Activated naive CD8-positive, alpha-beta T cell treated with anti-CD3 and anti-CD28 coated beads, Interleukin-2, amount 10 ng/mL, durations not matched to agents 7 days and 5 days (primary cell): ENCODE data around the gene MTHFD2L. TPM values are rescaled to one million over a fixed set of nuclear protein-coding genes. Genes with fewer than 3 reads are reported as not detected.
"Not testable (repeated sequence)": the region's sequence is repeated elsewhere in the genome, so short reads cannot be mapped to it uniquely, and the experiment has no call there.

Experiments used
- ATAC-seq: fragments of 150-1000 bp; cut with Tn5 transposase; one replicate; pipeline ENCODE4 v1.10.0; 2021; ENCODE audit warnings: low read depth, moderate library complexity
- POLR2A ChIA-PET: fragments of 350-600 bp; sonication (Branson Sonifier 250); formaldehyde crosslinking; loops from one replicate; lab custom pipeline; 2021; ENCODE audit warnings: antibody characterized with exemption; lab: Charles Lee
- DNase-seq: peaks from one replicate; pipeline ENCODE4 v3.0.0; 2021
- H3K27ac Mint-ChIP-seq: one replicate; pipeline ENCODE4 v1.8.0; 2022; ENCODE audit warnings: mild to moderate bottlenecking, mixed read lengths
- H3K27me3 Mint-ChIP-seq: one replicate; pipeline ENCODE4 v1.8.0; 2022; ENCODE audit warnings: mild to moderate bottlenecking, moderate library complexity, mixed read lengths
- H3K36me3 Mint-ChIP-seq: one replicate; pipeline ENCODE4 v1.8.0; 2021; ENCODE audit warnings: mild to moderate bottlenecking, mixed read lengths
- H3K4me1 Mint-ChIP-seq: one replicate; pipeline ENCODE4 v1.8.0; 2021; ENCODE audit warnings: mixed read lengths
- H3K4me3 Mint-ChIP-seq: one replicate; pipeline ENCODE4 v1.8.0; 2022; ENCODE audit warnings: mild to moderate bottlenecking, moderate library complexity, mixed read lengths
- H3K9me3 Mint-ChIP-seq: one replicate; pipeline ENCODE4 v1.8.0; 2021; ENCODE audit warnings: mixed read lengths
- total RNA-seq, 2 experiments: library from RNA; stranded (reverse); gene quantifications; one replicate each; pipeline ENCODE4 v1.2.3, GENCODE V29; 2021

Gene MTHFD2L
- total RNA-seq, 2 experiments from 2014 or later: 7.0 to 7.1 TPM

DNA sequence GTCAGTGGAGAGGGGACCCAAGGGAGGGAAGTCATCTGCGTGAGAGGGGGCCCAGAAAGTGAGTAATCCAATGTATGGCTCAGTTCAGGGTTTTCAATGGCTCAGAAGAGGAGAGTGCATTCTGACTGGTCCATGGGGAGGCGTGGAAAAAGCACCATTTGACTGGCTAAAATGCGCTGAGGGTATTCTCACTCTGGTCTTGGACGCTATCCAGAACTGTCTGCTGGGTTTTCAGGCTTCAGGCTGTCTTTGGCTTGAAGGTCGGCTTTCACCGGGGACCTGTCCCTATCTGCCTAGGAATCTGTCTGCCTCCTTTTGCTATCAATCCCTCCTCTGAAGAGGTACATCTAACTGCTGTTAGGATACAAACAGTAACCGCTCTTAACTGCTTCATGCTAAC, 176.7 kb downstream of the MTHFD2L start:
- Mint-ChIP-seq H3K4me1 (no peaks in the 10 kb centered on the region), H3K27me3 (peaks cover 15% of the 10 kb centered on the region), H3K4me3 (no peak overlapping the region), H3K9me3 (no peaks in the 10 kb centered on the region), H3K36me3 (no peaks in the 10 kb centered on the region), H3K27ac (no peak overlapping the region)
- ATAC-seq: no peak
- DNase-seq: no peak
- POLR2A ChIA-PET: no interaction called here

DNA sequence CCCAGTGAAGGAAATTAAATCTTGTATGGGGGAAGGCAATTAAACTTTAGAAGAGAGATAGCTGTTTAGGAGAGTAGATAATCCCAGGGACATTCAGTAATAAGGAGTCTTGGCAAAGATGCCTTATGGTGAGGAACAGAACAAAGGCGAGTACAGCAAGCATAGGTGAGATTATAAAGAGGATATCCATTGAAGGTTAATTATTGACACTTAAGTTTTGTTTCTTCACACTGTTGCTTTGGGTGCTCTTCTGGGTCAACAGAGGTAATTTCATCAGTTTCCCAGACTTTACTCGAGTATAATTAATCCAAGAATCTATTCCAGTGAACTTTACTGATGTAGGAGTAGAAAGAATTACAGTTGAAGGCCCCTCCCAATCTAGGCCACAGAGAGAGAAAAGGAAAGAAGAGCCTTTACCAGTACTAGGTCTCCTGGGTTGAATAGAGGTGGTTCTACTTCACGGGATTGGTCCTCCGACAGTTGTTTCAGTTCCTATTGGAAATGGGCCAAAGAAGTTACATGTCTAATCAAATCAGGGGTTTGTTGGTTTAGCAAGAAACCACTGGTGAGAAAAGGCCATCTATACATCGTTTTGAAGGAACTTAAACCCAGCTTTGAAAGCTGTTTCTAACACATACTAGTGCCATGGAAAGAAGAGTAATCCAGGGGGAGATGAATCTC, 177.6 kb downstream of the MTHFD2L start:
- H3K9me3 Mint-ChIP-seq: no peaks in the 10 kb centered on the region
- ATAC-seq (no peak), DNase-seq (no peak)
- H3K4me3 Mint-ChIP-seq: no peak overlapping the region
- H3K27ac Mint-ChIP-seq: no peak overlapping the region
- H3K27me3 Mint-ChIP-seq: peaks cover 10% of the 10 kb centered on the region
- H3K36me3 Mint-ChIP-seq: no peaks in the 10 kb centered on the region
- no peaks in the 10 kb centered on the region for H3K4me1 Mint-ChIP-seq
- POLR2A ChIA-PET: no interaction called here

DNA sequence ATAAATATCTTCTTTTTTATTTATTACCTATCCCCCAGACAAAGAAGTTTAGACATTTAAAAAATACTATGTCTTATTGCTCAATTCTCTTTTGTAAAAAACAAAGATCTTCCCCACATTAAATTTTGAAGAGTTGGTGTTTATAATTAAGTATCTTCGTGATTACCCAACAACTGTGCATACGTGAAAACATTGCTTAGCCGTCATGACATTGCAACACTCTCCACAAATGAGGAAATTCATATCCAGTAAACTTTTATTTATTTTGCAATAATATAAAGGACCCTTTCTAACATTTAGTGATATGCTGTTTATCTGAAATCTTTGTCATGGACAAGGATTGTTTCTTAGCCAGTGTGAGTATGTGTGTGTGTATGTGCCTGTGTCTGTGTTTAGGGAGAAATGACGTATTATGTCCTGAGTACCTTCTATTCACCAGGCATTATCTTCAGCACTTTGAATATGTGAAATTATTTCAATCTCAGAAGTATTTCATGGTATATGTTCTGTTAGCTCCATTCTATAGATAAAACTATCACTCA, 180.9 kb downstream of the MTHFD2L start:
- no peak overlapping the region for H3K27ac Mint-ChIP-seq
- no peak for DNase-seq

DNA sequence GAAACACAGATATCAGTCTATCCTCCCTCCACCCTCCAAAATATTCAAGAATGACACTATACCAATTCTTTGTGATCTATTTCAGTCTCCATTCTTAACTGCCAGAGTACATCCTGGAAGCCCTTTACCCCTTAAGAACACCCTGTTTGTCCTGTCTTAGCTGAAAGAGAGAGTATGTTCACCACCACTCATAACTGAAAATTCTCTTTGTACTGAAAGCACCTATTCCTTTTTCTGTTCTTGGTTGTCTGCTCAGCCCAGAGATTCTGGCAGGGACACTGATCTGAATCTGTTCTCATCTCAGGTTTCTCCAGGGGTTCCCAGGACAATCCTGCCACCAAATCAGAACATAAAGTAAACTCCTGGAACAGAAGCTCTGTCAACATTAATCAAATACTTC, 181.6 kb downstream of the MTHFD2L start:
- Mint-ChIP-seq H3K27me3 (no peaks in the 10 kb centered on the region), H3K9me3 (peaks cover 7% of the 10 kb centered on the region), H3K36me3 (no peaks in the 10 kb centered on the region), H3K4me3 (no peak overlapping the region), H3K4me1 (no peaks in the 10 kb centered on the region), H3K27ac (no peak overlapping the region)
- POLR2A ChIA-PET: no interaction called here
- DNase-seq (no peak), ATAC-seq (no peak)

More for the DNA sequence above, 180.9 kb downstream of the MTHFD2L start:
- Mint-ChIP-seq H3K9me3 (peaks cover 6% of the 10 kb centered on the region), H3K27me3 (no peaks in the 10 kb centered on the region), H3K4me1 (no peaks in the 10 kb centered on the region), H3K4me3 (no peak overlapping the region), H3K36me3 (no peaks in the 10 kb centered on the region)
- no peak for ATAC-seq
- POLR2A ChIA-PET: no interaction called here

DNA sequence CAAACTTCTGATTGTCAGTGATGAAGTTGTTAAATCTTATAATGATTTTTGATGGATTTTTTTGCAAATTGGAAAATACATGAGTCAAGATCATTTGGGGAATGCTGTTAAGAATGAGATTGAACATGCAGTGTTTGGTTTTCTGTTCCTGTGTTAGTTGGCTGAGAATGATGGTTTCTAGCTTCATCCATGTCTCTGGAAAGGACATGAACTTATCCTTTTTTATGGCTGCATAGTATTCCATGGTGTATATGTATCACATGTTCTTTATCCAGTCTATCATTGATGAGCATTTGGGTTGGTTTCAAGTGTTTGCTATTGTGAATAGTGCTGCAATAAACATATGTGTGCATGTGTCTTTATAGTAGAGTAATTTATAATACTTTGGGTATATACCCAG, 182.5 kb downstream of the MTHFD2L start:
- H3K36me3 Mint-ChIP-seq, H3K27me3 Mint-ChIP-seq, H3K4me3 Mint-ChIP-seq, DNase-seq, H3K27ac Mint-ChIP-seq, ATAC-seq, H3K4me1 Mint-ChIP-seq, POLR2A ChIA-PET: not testable (repeated sequence)
- H3K9me3 Mint-ChIP-seq: peaks cover 11% of the 10 kb centered on the region

DNA sequence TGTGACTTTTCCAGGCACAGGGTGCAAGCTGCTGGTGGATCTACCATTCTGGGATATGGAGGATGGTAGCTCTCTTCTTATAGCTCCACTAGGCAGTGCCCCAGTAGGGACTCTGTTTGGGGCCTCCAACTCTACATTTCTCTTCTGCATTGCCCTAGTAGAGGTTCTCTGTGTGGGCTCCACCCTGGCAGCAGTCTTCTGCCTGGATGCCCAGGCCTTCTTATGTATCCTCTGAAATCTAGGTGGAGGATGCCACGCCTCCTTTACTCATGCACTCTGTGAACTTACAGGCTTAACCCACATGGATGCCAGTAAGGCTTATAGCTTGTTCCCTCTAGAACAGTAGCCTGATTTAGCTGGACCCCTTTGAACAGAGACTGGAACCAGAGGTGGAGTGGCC, 186.1 kb downstream of the MTHFD2L start:
- Mint-ChIP-seq H3K9me3 (peaks cover 12% of the 10 kb centered on the region), H3K36me3 (no peaks in the 10 kb centered on the region), H3K4me3 (no peak overlapping the region), H3K27me3 (peaks cover 6% of the 10 kb centered on the region), H3K4me1 (peaks cover 2% of the 10 kb centered on the region), H3K27ac (no peak overlapping the region)
- DNase-seq: no peak
- POLR2A ChIA-PET: no interaction called here
- ATAC-seq: no peak

Other genes starting within 250 kb of the MTHFD2L start
- gene PF4, start 176.1 kb upstream of the MTHFD2L start, total RNA-seq: not detected
- not detected for gene PPBP, start 169.9 kb upstream of the MTHFD2L start, total RNA-seq
- not detected for gene CXCL5, start 159.4 kb upstream of the MTHFD2L start, total RNA-seq
- under 1 TPM in 1 of 2 experiments, not detected in 1; 0.17 TPM for gene CXCL3, start 119.4 kb upstream of the MTHFD2L start, total RNA-seq
- gene CXCL2, start 58.9 kb upstream of the MTHFD2L start, total RNA-seq: under 1 TPM in 1 of 2 experiments, not detected in 1; 0.82 TPM
- not detected for gene EPGN, start 150.4 kb downstream of the MTHFD2L start, total RNA-seq
- gene EREG, start 207.0 kb downstream of the MTHFD2L start, total RNA-seq: not detected